Heart left ventricle (tissue), 16 donors: ENCODE data around the gene NAGS. TPM values are rescaled to one million over a fixed set of nuclear protein-coding genes. Genes with fewer than 3 reads are reported as not detected.
"Not testable (repeated sequence)": the region's sequence is repeated elsewhere in the genome, so short reads cannot be mapped to it uniquely, and the experiment has no call there.

Experiments
- ATAC-seq, 4 donors: fragments of 200-7000 bp; cut with Tn5 transposase; one replicate each; pipeline ENCODE4 v1.9.1; 2020 to 2022; ENCODE audit warnings: moderate library complexity in 4 of 4, mild to moderate bottlenecking in 3 of 4, moderate number of reproducible peaks in 1 of 4
- DNase-seq, 5 donors: peaks; one replicate each; pipeline ENCODE4 v3.0.0-alpha.2; 2020
- H3K27ac ChIP-seq, 12 donors: fragments of 200-600 bp; sonication (generic) in 4 of 12; one replicate each; pipeline versions ENCODE4 v1.5.0 to v1.8.0; 2016 to 2022; ENCODE audit warnings: mild to moderate bottlenecking in 2 of 12
- H3K27me3 ChIP-seq, 9 donors: fragments of 200-600 bp; sonication (generic) in 2 of 9; one replicate each; pipeline versions ENCODE4 v1.5.1 to v1.8.0; 2016 to 2022; ENCODE audit warnings: mild to moderate bottlenecking in 3 of 9
- H3K36me3 ChIP-seq, 9 donors: fragments of 200-600 bp; sonication (generic) in 2 of 9; one replicate each; pipeline versions ENCODE4 v1.5.0 to v1.8.0; 2018 to 2022; ENCODE audit warnings: mild to moderate bottlenecking in 2 of 9
- H3K4me1 ChIP-seq, 12 donors: fragments of 200-600 bp; sonication (generic) in 4 of 12; one replicate each; pipeline versions ENCODE4 v1.5.0 to v1.8.0; 2016 to 2022; ENCODE audit warnings: mild to moderate bottlenecking in 3 of 12
- H3K4me3 ChIP-seq, 12 donors: fragments of 200-600 bp; sonication (generic) in 4 of 12; one replicate each; pipeline versions ENCODE4 v1.5.0 to v1.8.0; 2017 to 2022; ENCODE audit warnings: mild to moderate bottlenecking in 9 of 12, moderate library complexity in 4 of 12
- H3K9me3 ChIP-seq, 12 donors: fragments of 200-600 bp; sonication (generic) in 4 of 12; one replicate each; pipeline versions ENCODE4 v1.5.0 to v1.8.0; 2016 to 2022; ENCODE audit warnings: mild to moderate bottlenecking in 1 of 12
- CTCF ChIP-seq, 12 donors: fragments of 200-600 bp; sonication (generic) in 4 of 12; IDR thresholded peaks; one replicate each; pipeline versions ENCODE4 v1.5.0 to v1.8.0; 2018 to 2022; ENCODE audit warnings: antibody characterized with exemption in 12 of 12, mild to moderate bottlenecking in 5 of 12
- POLR2A ChIP-seq, 2 donors: fragments of 450-650 bp; IDR thresholded peaks; one replicate each; pipeline ENCODE4 v1.6.1; 2017; ENCODE audit warnings: antibody characterized with exemption in 2 of 2, mild to moderate bottlenecking in 2 of 2, moderate library complexity in 2 of 2
- WGBS, 4 donors: extraction: QIAGEN DNeasy Blood & Tissue Kit in 2 of 4; methylation state at CpG; one replicate each; pipeline versions ENCODE4 v1.1.5 to v1.1.7; 2013 to 2018; 5-methylcytosine and 5-hydroxymethylcytosine counted together
- intact Hi-C, 10 donors: fragments of 100-400 bp; cut with DNase I; formaldehyde crosslinking; loops; one replicate each; pipeline versions ENCODE4 v1.11.1 to v1.14.2; 2022
- polyA plus RNA-seq, 2 donors: library from polyadenylated mRNA; stranded (reverse); fragments of 200-250 nt; gene quantifications; one replicate each; pipeline ENCODE4 v1.2.3, GENCODE V29; 2013
- total RNA-seq, 9 donors: library from RNA; depleted of rRNA in 2 of 9; stranded (reverse); fragments of >200 nt in 2 of 9; fragmentation: NEBNext Ultra II Directional in 3 of 9; extraction: Animal tissue kit (Norgen Biotek cat#: 25700) in 3 of 9; gene quantifications; one replicate each; pipeline versions ENCODE4 v1.1.0 to v1.2.4, GENCODE V29; 2016 to 2023
- donor health status: ischemic (EF 13 %, LVEDD 7.1; RV severe dilation, severe dysfunction).
- donor health status: healthy with polysubstance abuse.
- donor health status: DM: no; HTN: yes; CAD: no.
- donor health status: DM: no; HTN: no; CAD: no.
- donor health status: ischemic (EF 25% LVEDD 6.9; RV normal size, moderate dysfunction).
- donor health status: ischemic (EF 25% LVEDD 5.7; RV mildly dilated, moderate dysfunction).
- donor health status: healthy.
- donor health status: DM: yes; HTN: yes; CAD: no.
- donor health status: ischemic (EF 35%, LVEDD 5.7; RV mildly dilated, moderate dysfunction).
- donor health status: nonischemic (EF 11% LVEDD 7.7; RV severe dilation, severe dysfunction).
- donor health status: DM: yes; HTN: yes; CAD: no.
- donor health status: PGD.
- donor health status: ischemic (EF 29% LVEDD 5.4; RV normal size, mild dysfunction).
- donor health status: nonischemic (EF 23%, LVEDD 6.1; RV moderate dilation, normal function).

The NAGS gene
- total and polyA plus RNA-seq, 11 donors, result 0.20 to 1.2 (median 0.57) TPM

GRCh38 chr17:43994272-43995149 lies 9.9 kb upstream of the NAGS start:
- TF ChIP-seq POLR2A (IDR thresholded peaks at IDR 0.05), result no peak
- TF ChIP-seq CTCF (IDR thresholded peaks at IDR 0.05), result peak; percentile 73 to 93 (median 82)
- H3K36me3 ChIP-seq, result no peaks in the 10 kb centered on the region
- H3K4me1 ChIP-seq, result peaks cover 0 to 10% (median 7%) of the 10 kb centered on the region in 12 donors
- WGBS, 4 donors, result 8 to 11% (median 8%) methylated on average over 41 to 52 of the region's 52 CpGs
- intact Hi-C loops, result loop anchor here (1.0 to 10.0 kb wide), 6 partner anchors 48 to 120 kb away; partner anchors contain the start of gene PPY (in 1 of the 10)
- H3K4me3 ChIP-seq, result peak overlapping the region in 9 of 12 donors; percentile 22 to 48 (median 34)
- no peaks in the 10 kb centered on the region for H3K9me3 ChIP-seq
- DNase-seq (peak; percentile 49 to 83 (median 68)), ATAC-seq (peak; percentile 72 to 89 (median 85))
- no peak overlapping the region for H3K27ac ChIP-seq
- peaks cover 0 to 22% (median 10%) of the 10 kb centered on the region in 9 donors for H3K27me3 ChIP-seq

GRCh38 chr17:43995150-43995471 lies 9.3 kb upstream of the NAGS start:
- peak overlapping the region in 1 of 12 donors; percentile 38 for H3K4me3 ChIP-seq
- no peak for DNase-seq
- TF ChIP-seq CTCF (IDR thresholded peaks at IDR 0.05) (no peak), POLR2A (IDR thresholded peaks at IDR 0.05) (no peak)
- H3K4me1 ChIP-seq, result peaks cover 0 to 10% (median 7%) of the 10 kb centered on the region in 12 donors
- H3K9me3 ChIP-seq, result no peaks in the 10 kb centered on the region
- WGBS, 4 donors, result 14 to 25% (median 21%) methylated on average over 11 to 12 of the region's 12 CpGs
- no peaks in the 10 kb centered on the region for H3K36me3 ChIP-seq
- peaks cover 0 to 22% (median 10%) of the 10 kb centered on the region in 9 donors for H3K27me3 ChIP-seq
- H3K27ac ChIP-seq, result no peak overlapping the region
- ATAC-seq, result no peak
- intact Hi-C loops, result loop anchor here in 8 of 10 donors (2.0 to 10.0 kb wide), 5 partner anchors 48 to 120 kb away; partner anchors contain the start of gene PPY (in 1 of the 8)

- ATAC-seq, H3K27ac ChIP-seq, H3K36me3 ChIP-seq, H3K4me3 ChIP-seq, DNase-seq, H3K9me3 ChIP-seq: not testable (repeated sequence)
- 82 to 92% (median 83%) methylated on average over 5 of the region's 5 CpGs for WGBS, 4 donors
- intact Hi-C loops, result loop anchor here in 1 of 10 donors (10.0 kb wide), 1 partner anchor 122 kb away; no protein-coding TSS in a partner anchor
- peaks cover 0 to 22% (median 10%) of the 10 kb centered on the region in 9 donors for H3K27me3 ChIP-seq
- peaks cover 0 to 10% (median 7%) of the 10 kb centered on the region in 12 donors for H3K4me1 ChIP-seq
Measured at GRCh38 chr17:43997180-43997579, 7.2 kb upstream of the NAGS start.

GRCh38 chr17:43998552-43998951 lies 5.9 kb upstream of the NAGS start:
- no peak overlapping the region for H3K4me3 ChIP-seq
- intact Hi-C loops, result loop anchor here in 1 of 10 donors (10.0 kb wide), 1 partner anchor 124 kb away; no protein-coding TSS in a partner anchor
- H3K27me3 ChIP-seq, result peaks cover 0 to 23% (median 10%) of the 10 kb centered on the region in 9 donors
- H3K4me1 ChIP-seq, result peaks cover 0 to 10% (median 7%) of the 10 kb centered on the region in 12 donors
- ATAC-seq, result no peak
- no peak for TF ChIP-seq POLR2A (IDR thresholded peaks at IDR 0.05)
- no peak for TF ChIP-seq CTCF (IDR thresholded peaks at IDR 0.05)
- H3K27ac ChIP-seq, result no peak overlapping the region
- 83 to 90% (median 86%) methylated on average over 3 of the region's 3 CpGs for WGBS, 4 donors
- no peaks in the 10 kb centered on the region for H3K36me3 ChIP-seq
- no peaks in the 10 kb centered on the region for H3K9me3 ChIP-seq
- DNase-seq, result no peak
